GM18526 (cell line): ENCODE results near the gene ALDOB.

Experiments
- POLR2A ChIP-seq: IDR thresholded peaks from 3 replicates; pipeline ENCODE4 v1.6.1; 2011; ENCODE audit not compliant: insufficient read length; ENCODE audit errors: extremely low read depth

The ALDOB gene

DNA sequence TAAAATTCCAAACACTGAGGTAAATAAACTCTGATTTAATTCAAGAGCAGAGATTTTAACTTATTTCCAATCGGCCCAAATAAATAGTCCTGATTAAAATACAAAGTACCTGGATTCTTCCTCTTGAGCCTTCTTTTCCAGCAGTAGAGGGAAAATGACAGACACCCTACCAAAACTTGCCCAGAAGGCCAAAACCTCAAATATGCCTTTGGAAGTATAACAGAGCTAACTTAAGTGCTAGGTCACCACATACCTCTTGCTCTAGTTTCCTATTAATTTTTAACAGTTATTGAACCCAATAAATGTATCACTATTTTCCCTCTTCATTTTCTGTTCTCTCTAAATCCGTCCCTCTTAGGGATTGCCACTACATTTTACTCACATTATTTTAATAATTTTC lies 52.2 kb downstream of the ALDOB start:
- TF ChIP-seq POLR2A: no peak

DNA sequence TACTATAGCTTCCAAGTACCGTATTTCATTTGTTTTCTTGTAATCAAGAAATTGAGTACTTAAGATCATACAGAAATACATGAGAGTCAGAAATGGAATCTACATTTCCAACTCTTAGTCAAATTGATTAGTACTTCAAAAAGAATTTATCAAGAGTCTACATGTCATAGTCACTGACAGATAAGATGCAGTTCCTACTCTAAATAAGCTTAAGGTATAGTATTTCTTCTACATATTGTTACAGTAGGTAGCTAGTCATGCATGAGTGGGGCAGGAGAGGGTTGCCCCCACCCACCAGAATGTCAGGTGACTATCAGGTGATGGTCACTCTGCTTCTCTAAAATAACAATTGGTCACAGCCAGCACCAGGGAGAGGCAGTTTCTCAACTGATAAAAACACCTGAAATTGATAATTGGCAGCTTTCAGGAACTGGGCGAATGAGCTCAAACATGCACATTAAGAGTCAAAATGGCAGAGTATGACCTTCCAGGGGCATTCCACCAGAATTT lies 53.7 kb downstream of the ALDOB start:
- TF ChIP-seq POLR2A: no peak

DNA sequence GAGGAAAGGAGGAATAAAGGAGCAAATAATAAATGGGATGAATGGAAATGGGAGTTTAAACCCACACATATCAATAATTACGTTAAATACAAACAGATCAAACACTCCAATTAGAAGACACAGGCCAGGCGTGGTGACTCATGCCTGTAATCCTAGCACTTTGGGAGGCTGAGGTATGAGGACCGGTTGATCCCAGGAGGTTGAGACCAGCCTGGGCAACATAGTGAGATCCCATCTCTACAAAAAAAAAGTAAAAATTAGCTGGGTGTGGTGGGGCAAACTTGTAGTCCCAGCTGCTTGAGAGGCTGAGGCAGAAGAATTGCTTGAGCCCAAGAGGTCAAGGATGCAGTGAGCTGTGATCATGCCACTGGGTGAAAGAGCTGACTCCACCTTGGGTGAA lies 54.5 kb downstream of the ALDOB start:
- TF ChIP-seq POLR2A: no peak

DNA sequence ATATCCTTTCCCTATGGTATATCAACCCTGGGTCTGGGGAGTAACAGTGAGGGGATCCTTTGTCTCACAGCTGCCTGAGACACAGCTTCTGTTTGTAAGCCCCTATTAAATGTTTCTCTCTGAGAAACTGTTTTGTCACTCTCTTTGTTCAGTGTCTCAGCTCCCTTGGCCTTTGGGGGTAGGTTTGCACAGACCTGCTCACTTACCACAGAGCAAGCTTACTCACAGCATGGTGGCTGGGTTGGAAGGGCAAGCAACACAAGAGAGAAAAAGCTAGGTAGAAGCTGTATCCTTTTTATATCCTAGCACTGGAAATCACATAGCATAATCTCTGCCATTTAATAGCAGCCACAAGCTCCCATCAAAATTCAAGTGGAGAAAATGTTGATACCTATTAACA lies 55.3 kb downstream of the ALDOB start:
- no peak for TF ChIP-seq POLR2A

DNA sequence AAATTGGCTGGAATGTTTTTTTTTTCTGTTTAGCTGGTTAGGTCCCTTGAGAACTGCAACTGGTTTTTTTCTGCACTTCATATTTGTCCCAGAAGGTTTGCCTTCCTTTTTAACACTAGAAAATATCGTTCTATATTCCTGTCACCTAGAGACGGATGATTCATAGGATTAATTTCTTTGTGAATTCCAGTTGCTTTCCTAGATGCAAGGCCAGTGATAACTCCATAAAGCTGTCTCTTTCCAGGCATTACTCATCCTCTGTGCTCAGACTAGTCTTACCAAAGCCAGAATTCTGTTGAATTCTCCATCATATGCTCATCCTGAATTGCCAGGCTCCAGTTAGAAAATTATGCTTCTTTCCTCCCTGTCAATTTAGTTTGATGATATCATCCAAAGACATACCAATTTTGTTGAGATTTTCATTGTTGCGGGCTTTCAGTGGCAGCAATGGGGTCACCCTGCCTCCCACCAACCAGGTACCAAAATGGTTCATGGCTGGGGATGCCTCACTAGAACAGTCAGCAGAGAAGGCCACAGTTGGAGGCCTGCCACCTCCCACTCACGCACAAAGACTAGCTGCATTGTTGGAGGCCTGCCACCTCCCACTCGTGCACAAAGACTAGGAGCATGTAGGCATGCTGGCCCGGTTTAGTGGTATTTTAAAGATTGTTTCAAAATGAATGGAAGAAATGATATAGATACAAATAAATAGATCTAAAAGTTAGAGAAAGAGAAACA lies 59.3 kb downstream of the ALDOB start:
- TF ChIP-seq POLR2A: no peak

DNA sequence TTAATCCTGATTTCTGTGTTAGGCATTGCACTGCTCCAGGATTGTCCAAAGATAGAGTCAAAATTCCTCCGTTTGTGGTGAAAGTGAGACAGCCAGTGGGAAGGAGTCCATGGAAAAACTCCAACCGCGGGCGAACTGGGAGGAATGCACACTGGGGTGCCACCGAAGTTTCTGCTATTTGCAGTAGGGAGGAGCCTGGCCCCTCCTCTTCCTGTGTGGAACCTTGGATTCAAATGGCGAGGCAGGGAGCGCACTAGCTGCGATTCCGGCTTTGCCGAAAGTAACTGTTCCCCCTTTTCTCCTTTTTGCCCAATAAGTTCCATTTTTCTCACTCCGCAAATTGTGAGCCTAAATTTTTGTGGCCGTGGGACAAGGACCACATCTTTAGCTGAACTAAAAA lies 60.0 kb downstream of the ALDOB start:
- TF ChIP-seq POLR2A: no peak

DNA sequence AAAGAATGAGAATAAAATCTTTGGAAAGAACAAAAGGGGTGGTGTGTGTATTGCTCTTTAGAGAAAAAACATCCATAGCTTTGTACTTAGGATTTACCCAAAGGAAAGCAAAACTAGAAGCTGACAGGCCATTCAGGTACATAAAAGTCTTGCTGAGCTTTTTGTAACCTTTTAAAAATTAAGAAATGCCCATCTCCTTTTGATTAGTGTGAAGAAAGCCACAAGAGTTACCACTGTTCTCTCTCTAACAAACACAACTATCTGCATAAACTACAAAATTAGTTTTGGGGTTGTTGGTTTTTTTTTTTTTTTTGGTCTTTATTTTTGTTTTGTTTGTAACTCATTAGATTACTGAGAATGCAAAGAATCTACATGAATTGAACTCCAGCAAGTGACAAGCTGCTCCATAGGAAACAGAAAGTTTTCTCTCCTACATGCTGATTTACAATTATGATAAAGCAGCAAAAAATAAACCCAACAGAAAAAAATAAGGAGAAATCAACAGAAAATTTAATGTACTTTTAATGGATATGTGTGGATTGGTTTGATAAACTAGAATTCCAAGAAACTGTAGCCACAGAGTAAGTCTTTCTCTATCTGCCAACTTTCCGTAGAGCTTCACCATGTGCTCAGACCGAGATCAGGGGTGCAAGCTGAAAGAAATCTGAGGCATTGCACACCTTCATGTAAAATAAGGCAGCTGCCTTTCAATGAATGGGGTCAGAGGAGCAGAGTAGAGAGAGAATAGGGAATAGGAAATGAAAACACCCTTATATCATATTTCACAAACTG lies 63.1 kb downstream of the ALDOB start:
- no peak for TF ChIP-seq POLR2A

DNA sequence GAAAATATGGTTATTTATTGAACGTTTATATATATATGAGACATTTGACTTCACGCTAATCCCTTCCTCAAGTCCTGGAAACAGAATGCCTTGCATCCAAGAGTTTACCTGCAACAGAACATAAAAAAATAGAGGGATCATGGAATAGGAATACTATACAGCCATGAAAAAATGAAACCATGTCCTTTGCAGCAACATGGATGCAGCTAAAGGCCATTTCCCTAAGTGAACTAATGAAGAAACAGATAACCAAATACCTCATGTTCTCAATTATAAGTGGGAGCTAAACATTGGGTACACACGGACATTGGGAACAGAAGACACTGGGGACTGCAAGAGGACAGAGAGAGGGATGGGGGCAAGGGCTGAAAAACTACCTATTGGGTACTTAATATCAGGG lies 63.8 kb downstream of the ALDOB start:
- TF ChIP-seq POLR2A: no peak
